ENCODE data around the gene SORT1.

The SORT1 gene

DNA sequence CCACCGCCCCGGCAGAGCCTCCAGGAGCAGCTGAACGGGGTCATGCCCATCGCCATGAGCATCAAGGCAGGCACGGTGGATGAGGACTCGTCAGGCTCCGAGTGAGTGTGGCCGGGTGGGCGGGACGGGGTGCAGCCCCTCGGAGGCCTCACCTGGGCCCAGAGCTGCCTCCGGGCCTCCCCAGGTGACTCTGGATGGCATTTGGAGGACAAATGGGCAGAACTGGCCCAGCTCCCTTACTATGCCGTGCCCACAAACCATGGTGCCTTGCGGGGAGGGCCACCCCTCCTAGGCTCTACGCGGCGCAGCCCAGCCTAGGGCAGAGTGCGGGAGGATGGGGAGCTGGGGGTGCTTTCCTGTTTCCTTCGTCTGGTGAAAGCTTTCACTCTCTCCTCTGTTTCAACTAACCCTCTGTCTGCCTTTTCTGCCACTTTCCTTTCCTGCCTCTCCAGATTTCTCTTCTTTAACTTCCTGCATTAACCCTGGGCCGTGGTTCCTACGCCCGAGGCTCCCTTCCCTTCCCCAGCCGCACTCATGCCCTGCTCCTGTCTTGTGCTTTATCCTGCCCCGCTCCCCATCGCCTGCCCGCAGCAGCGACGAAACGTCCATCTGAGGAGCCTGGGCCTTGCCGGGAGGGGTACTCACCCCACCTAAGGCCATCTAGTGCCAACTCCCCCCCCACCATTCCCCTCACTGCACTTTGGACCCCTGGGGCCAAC is 124.0 kb downstream of the SORT1 start:
- Histone ChIP-seq H3K9ac (ENCODE audit: low read length) (no peak overlapping the region), H3K79me2 (ENCODE audit: low read length) (no peaks in the 10 kb centered on the region), H3K27me3 (ENCODE audit: low read depth, low read length) (no peaks in the 10 kb centered on the region), H3K4me1 (ENCODE audit: low read length) (no peaks in the 10 kb centered on the region), H3K4me3 (ENCODE audit: low read length) (no peak overlapping the region), H4K20me1 (ENCODE audit: insufficient read depth, low read length) (no peaks in the 10 kb centered on the region), H3K4me2 (ENCODE audit: low read length) (no peak overlapping the region), H3K27ac (ENCODE audit: low read length) (no peak overlapping the region), H2AFZ (ENCODE audit: low read depth, low read length) (no peak overlapping the region), H3K36me3 (replicated peaks; ENCODE audit: low read depth, low read length) (no peaks in the 10 kb centered on the region), H3K9me3 (ENCODE audit: insufficient read depth, low read length) (no peaks in the 10 kb centered on the region)
- TF ChIP-seq, protein P1, sequence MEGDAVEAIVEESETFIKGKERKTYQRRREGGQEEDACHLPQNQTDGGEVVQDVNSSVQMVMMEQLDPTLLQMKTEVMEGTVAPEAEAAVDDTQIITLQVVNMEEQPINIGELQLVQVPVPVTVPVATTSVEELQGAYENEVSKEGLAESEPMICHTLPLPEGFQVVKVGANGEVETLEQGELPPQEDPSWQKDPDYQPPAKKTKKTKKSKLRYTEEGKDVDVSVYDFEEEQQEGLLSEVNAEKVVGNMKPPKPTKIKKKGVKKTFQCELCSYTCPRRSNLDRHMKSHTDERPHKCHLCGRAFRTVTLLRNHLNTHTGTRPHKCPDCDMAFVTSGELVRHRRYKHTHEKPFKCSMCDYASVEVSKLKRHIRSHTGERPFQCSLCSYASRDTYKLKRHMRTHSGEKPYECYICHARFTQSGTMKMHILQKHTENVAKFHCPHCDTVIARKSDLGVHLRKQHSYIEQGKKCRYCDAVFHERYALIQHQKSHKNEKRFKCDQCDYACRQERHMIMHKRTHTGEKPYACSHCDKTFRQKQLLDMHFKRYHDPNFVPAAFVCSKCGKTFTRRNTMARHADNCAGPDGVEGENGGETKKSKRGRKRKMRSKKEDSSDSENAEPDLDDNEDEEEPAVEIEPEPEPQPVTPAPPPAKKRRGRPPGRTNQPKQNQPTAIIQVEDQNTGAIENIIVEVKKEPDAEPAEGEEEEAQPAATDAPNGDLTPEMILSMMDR (IDR thresholded peaks at IDR 0.05; ENCODE audit: low read depth, low read length): no peak
- no peak for TF ChIP-seq EZH2phosphoT487 (IDR thresholded peaks at IDR 0.05; ENCODE audit: low read depth)

DNA sequence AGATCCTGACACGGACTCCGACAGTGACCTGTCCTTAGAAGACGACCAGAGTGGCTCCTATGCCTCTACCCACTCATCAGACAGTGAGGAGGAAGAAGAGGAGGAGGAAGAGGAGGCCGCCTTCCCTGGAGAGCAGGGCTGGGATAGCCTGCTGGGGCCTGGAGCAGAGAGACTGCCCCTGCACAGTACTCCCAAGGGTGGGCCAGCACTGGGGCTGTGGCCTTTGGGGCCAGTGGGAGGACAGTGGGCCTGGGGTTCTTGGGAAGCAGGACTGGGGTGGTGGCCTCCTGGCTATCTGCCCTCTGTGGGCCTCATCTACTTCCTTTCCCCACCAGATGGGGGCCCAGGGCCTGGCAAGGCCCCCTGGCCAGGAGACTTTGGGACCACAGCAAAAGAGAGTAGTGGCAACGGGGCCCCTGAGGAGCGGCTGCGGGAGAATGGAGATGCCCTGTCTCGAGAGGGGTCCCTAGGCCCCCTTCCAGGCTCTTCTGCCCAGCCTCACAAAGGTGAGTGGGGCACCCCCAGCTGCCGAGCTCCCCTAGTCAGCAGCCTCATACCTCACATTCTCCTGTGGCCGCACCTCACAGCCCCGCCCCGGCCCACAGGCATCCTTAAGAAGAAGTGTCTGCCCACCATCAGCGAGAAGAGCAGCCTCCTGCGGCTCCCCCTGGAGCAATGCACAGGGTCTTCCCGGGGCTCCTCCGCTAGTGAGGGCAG is 124.7 kb downstream of the SORT1 start:
- no peak for TF ChIP-seq EZH2phosphoT487 (IDR thresholded peaks at IDR 0.05; ENCODE audit: low read depth)
- TF ChIP-seq, protein P1 (IDR thresholded peaks at IDR 0.05; ENCODE audit: low read depth, low read length): no peak
- H3K4me1 ChIP-seq (ENCODE audit: low read length): no peaks in the 10 kb centered on the region
- H3K36me3 ChIP-seq (replicated peaks; ENCODE audit: low read depth, low read length): no peaks in the 10 kb centered on the region
- H3K4me2 ChIP-seq (ENCODE audit: low read length): no peak overlapping the region
- H3K9me3 ChIP-seq (ENCODE audit: insufficient read depth, low read length): no peaks in the 10 kb centered on the region
- H3K4me3 ChIP-seq (ENCODE audit: low read length): no peak overlapping the region
- no peaks in the 10 kb centered on the region for H3K27me3 ChIP-seq (ENCODE audit: low read depth, low read length)
- no peaks in the 10 kb centered on the region for H4K20me1 ChIP-seq (ENCODE audit: insufficient read depth, low read length)
- H3K9ac ChIP-seq (ENCODE audit: low read length): no peak overlapping the region
- no peaks in the 10 kb centered on the region for H3K79me2 ChIP-seq (ENCODE audit: low read length)
- H2AFZ ChIP-seq (ENCODE audit: low read depth, low read length): no peak overlapping the region
- no peak overlapping the region for H3K27ac ChIP-seq (ENCODE audit: low read length)

DNA sequence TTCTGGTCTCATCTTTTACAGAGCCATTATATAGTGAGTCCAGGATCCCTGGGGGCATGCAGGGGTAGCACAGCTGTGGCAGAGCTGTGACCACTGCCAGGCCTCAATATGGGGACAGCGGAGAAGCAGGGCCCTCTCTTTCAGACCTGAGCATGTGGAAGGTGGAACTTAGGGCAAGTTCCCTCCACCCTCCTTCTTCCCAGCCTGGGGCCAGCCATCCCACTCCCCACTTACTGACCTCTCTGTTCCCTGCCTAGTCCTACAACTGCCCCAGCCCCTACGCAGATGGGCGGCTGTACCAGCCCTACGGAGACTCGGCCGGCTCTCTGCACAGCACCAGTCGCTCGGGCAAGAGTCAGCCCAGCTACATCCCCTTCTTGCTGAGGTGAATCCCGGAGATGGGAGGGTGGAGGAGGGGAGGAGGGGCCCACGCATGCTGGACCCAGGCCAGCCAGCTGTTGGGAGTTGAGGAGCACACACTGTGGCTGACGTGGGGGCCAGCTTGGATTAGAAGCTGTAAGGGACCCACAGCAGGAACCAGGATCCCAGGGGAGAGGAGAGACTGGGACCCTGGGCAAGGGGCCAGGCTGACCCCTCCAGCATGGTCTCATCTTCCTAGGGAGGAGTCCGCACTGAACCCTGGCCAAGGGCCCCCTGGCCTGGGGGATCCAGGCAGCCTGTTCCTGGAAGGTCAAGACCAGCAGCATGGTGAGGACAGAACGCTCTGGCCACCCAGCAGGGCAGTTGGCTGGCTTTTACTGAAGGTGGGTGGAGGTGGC is 125.5 kb downstream of the SORT1 start:
- Histone ChIP-seq H3K9ac (ENCODE audit: low read length) (no peak overlapping the region), H2AFZ (ENCODE audit: low read depth, low read length) (no peak overlapping the region), H3K4me1 (ENCODE audit: low read length) (no peaks in the 10 kb centered on the region), H4K20me1 (ENCODE audit: insufficient read depth, low read length) (no peaks in the 10 kb centered on the region), H3K4me2 (ENCODE audit: low read length) (no peak overlapping the region), H3K4me3 (ENCODE audit: low read length) (no peak overlapping the region), H3K27ac (ENCODE audit: low read length) (no peak overlapping the region), H3K27me3 (ENCODE audit: low read depth, low read length) (no peaks in the 10 kb centered on the region), H3K9me3 (ENCODE audit: insufficient read depth, low read length) (no peaks in the 10 kb centered on the region), H3K36me3 (replicated peaks; ENCODE audit: low read depth, low read length) (no peaks in the 10 kb centered on the region), H3K79me2 (ENCODE audit: low read length) (no peaks in the 10 kb centered on the region)
- TF ChIP-seq, protein P1 (IDR thresholded peaks at IDR 0.05; ENCODE audit: low read depth, low read length): no peak
- no peak for TF ChIP-seq EZH2phosphoT487 (IDR thresholded peaks at IDR 0.05; ENCODE audit: low read depth)

DNA sequence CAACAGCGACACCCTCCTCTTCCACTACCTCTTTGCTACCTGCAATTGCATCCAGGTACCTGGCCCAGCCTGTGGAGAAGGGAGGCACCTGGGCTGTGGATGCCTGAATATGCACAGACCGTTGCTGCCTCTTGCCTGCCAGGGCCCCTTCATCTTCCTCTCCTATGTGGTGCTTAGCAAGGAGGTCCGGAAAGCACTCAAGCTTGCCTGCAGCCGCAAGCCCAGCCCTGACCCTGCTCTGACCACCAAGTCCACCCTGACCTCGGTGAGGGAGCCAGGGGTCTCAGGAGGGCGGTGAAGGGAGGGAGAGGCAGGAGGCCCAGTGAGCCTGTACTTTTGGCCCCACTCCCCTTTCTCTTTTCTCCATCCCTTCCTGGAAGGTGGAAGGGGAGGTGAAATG is 126.3 kb downstream of the SORT1 start:
- Histone ChIP-seq H3K9me3 (ENCODE audit: insufficient read depth, low read length) (no peaks in the 10 kb centered on the region), H3K79me2 (ENCODE audit: low read length) (no peaks in the 10 kb centered on the region), H3K4me2 (ENCODE audit: low read length) (no peak overlapping the region), H4K20me1 (ENCODE audit: insufficient read depth, low read length) (no peaks in the 10 kb centered on the region), H3K27ac (ENCODE audit: low read length) (no peak overlapping the region), H3K27me3 (ENCODE audit: low read depth, low read length) (no peaks in the 10 kb centered on the region), H3K36me3 (replicated peaks; ENCODE audit: low read depth, low read length) (no peaks in the 10 kb centered on the region), H3K9ac (ENCODE audit: low read length) (no peak overlapping the region), H3K4me1 (ENCODE audit: low read length) (no peaks in the 10 kb centered on the region), H3K4me3 (ENCODE audit: low read length) (no peak overlapping the region), H2AFZ (ENCODE audit: low read depth, low read length) (no peak overlapping the region)
- TF ChIP-seq EZH2phosphoT487 (IDR thresholded peaks at IDR 0.05; ENCODE audit: low read depth): no peak
- TF ChIP-seq, protein P1 (IDR thresholded peaks at IDR 0.05; ENCODE audit: low read depth, low read length): no peak
